Smooth muscle cell (in vitro differentiated cells): Measurements from ENCODE around the gene ALS2. TPM values are rescaled to one million over a fixed set of nuclear protein-coding genes. Genes with fewer than 3 reads are reported as not detected.
"Not testable (repeated sequence)": the region's sequence is repeated elsewhere in the genome, so short reads cannot be mapped to it uniquely, and the experiment has no call there.

Source experiments
- DNase-seq: peaks from one replicate; lab custom pipeline; 2025; ENCODE audit not compliant: unreplicated experiment; lab: John Stamatoyannopoulos, UW
- H2AFZ ChIP-seq: fragments of 200-600 bp; sonication (generic); 2 replicates; pipeline ENCODE4 v1.6.0; 2016; ENCODE audit warnings: antibody characterized with exemption, low read depth, mild to moderate bottlenecking
- H3F3A ChIP-seq: fragments of 200-600 bp; sonication (generic); 2 replicates; pipeline ENCODE4 v1.6.0; 2017; ENCODE audit warnings: antibody characterized with exemption, low read depth
- H3K27ac ChIP-seq: fragments of 200-600 bp; sonication (generic); 2 replicates; pipeline ENCODE4 v1.5.1; 2016; ENCODE audit warnings: low read depth, mild to moderate bottlenecking
- H3K27me3 ChIP-seq: fragments of 200-600 bp; sonication (generic); 2 replicates; pipeline ENCODE4 v1.6.1; 2016; ENCODE audit warnings: low read depth, mild to moderate bottlenecking
- H3K36me3 ChIP-seq: fragments of 200-600 bp; sonication (generic); 2 replicates; pipeline ENCODE4 v1.5.1; 2016; ENCODE audit warnings: low read depth
- H3K4me1 ChIP-seq: fragments of 200-600 bp; sonication (generic); 2 replicates; pipeline ENCODE4 v1.5.1; 2016; ENCODE audit warnings: low read depth
- H3K4me2 ChIP-seq: fragments of 200-600 bp; sonication (generic); 2 replicates; pipeline ENCODE4 v1.6.0; 2016; ENCODE audit warnings: mild to moderate bottlenecking
- H3K4me3 ChIP-seq: fragments of 200-600 bp; sonication (generic); 2 replicates; pipeline ENCODE4 v1.5.1; 2016; ENCODE audit warnings: mild to moderate bottlenecking
- H3K79me2 ChIP-seq: fragments of 200-600 bp; sonication (generic); 2 replicates; pipeline ENCODE4 v1.6.0; 2016; ENCODE audit warnings: low read depth, mild to moderate bottlenecking
- H3K9ac ChIP-seq: fragments of 200-600 bp; sonication (generic); 2 replicates; pipeline ENCODE4 v1.6.0; 2016; ENCODE audit warnings: low read depth
- H3K9me3 ChIP-seq: fragments of 200-600 bp; sonication (generic); replicated peaks from 2 replicates; pipeline ENCODE4 v1.5.1; 2016; ENCODE audit warnings: low read depth
- H4K20me1 ChIP-seq: fragments of 200-600 bp; sonication (generic); 2 replicates; pipeline ENCODE4 v1.6.0; 2016; ENCODE audit warnings: low read depth
- CTCF ChIP-seq: fragments of 200-600 bp; sonication (generic); IDR thresholded peaks from 2 replicates; pipeline ENCODE4 v1.5.1; 2017; ENCODE audit warnings: borderline replicate concordance, mild to moderate bottlenecking, antibody characterized with exemption; ENCODE audit not compliant: insufficient read depth, poor library complexity, severe bottlenecking
- WGBS: methylation state at CpG from one replicate; pipeline ENCODE4 v1.1.7; 2016; ENCODE audit warnings: low lambda C conversion rate; 5-methylcytosine and 5-hydroxymethylcytosine counted together
- polyA plus RNA-seq: library from polyadenylated mRNA; unstranded; fragments of >200 nt; fragmentation: Nextera tagmentation; extraction: Ambion mirVana; gene quantifications from 2 replicates; pipeline ENCODE4 v1.2.1, GENCODE V29; 2016
- total RNA-seq: library from RNA; depleted of rRNA; stranded (reverse); fragments of >200 nt; gene quantifications from 2 replicates; pipeline ENCODE4 v1.2.3, GENCODE V29; 2014

ALS2 gene
- total and polyA plus RNA-seq, 2 experiments from 2014 or later, result 11.0 to 24.4 TPM

- 94% methylated on average over 2 of the region's 2 CpGs for WGBS
- H3K27me3 ChIP-seq, H3K36me3 ChIP-seq, H3K4me3 ChIP-seq, H2AFZ ChIP-seq, H4K20me1 ChIP-seq, H3K9me3 ChIP-seq, H3K79me2 ChIP-seq, H3F3A ChIP-seq, H3K4me1 ChIP-seq, DNase-seq, H3K9ac ChIP-seq: not testable (repeated sequence)
- peak; percentile 23 for TF ChIP-seq CTCF
- Histone ChIP-seq H3K4me2 (peak overlapping the region; percentile 18), H3K27ac (peak overlapping the region; percentile 70)
Measured at GRCh38 chr2:201798914-201799285, 18.2 kb upstream of the ALS2 start.

GRCh38 chr2:201798252-201798913 lies 17.6 kb upstream of the ALS2 start:
- Histone ChIP-seq H3K79me2 (no peaks in the 10 kb centered on the region), H3K9ac (no peak overlapping the region), H3F3A (peaks cover 6% of the 10 kb centered on the region), H3K4me2 (peak overlapping the region; percentile 18), H3K4me3 (no peak overlapping the region), H3K36me3 (no peaks in the 10 kb centered on the region), H3K27ac (peak overlapping the region; percentile 70), H3K27me3 (no peaks in the 10 kb centered on the region), H3K4me1 (no peaks in the 10 kb centered on the region), H2AFZ (no peak overlapping the region), H3K9me3 (no peaks in the 10 kb centered on the region), H4K20me1 (no peaks in the 10 kb centered on the region)
- no peak for TF ChIP-seq CTCF
- no peak for DNase-seq
- 63% methylated on average over 7 of the region's 7 CpGs for WGBS

- DNase-seq, result no peak
- peaks cover 6% of the 10 kb centered on the region for H3F3A ChIP-seq
- H3K27ac ChIP-seq, result peak overlapping the region; percentile 70
- 69% methylated on average over 5 of the region's 5 CpGs for WGBS
- H3K36me3 ChIP-seq, result no peaks in the 10 kb centered on the region
- no peaks in the 10 kb centered on the region for H3K9me3 ChIP-seq
- no peaks in the 10 kb centered on the region for H4K20me1 ChIP-seq
- no peak overlapping the region for H2AFZ ChIP-seq
- H3K27me3 ChIP-seq, result no peaks in the 10 kb centered on the region
- no peak overlapping the region for H3K4me2 ChIP-seq
- H3K4me3 ChIP-seq, result no peak overlapping the region
- no peaks in the 10 kb centered on the region for H3K79me2 ChIP-seq
- no peak for TF ChIP-seq CTCF
- no peaks in the 10 kb centered on the region for H3K4me1 ChIP-seq
- H3K9ac ChIP-seq, result peak overlapping the region; percentile 5
Measured at GRCh38 chr2:201797175-201797840, 16.6 kb upstream of the ALS2 start.

- no peak overlapping the region for H2AFZ ChIP-seq
- TF ChIP-seq CTCF, result no peak
- no peak overlapping the region for H3K9ac ChIP-seq
- no peaks in the 10 kb centered on the region for H3K9me3 ChIP-seq
- H3F3A ChIP-seq, result peaks cover 6% of the 10 kb centered on the region
- H3K27ac ChIP-seq, result no peak overlapping the region
- no peaks in the 10 kb centered on the region for H3K36me3 ChIP-seq
- H3K4me3 ChIP-seq, result no peak overlapping the region
- DNase-seq, result no peak
- H4K20me1 ChIP-seq, result no peaks in the 10 kb centered on the region
- H3K79me2 ChIP-seq, result no peaks in the 10 kb centered on the region
- H3K4me1 ChIP-seq, result no peaks in the 10 kb centered on the region
- H3K27me3 ChIP-seq, result no peaks in the 10 kb centered on the region
- no peak overlapping the region for H3K4me2 ChIP-seq
Measured at GRCh38 chr2:201796478-201796865, 15.7 kb upstream of the ALS2 start.
